HL-60 (cell line): ENCODE results near the gene ARID5B.

ENCODE experiments used
- DNase-seq, 2 experiments: peaks; one replicate each; pipeline ENCODE4 v3.0.0-alpha.2; 2010 to 2020; ENCODE audit warnings: low read depth in 1 of 2, low spot score in 1 of 2
- H3K27ac ChIP-seq: fragments of 250-450 bp; sonication (Bioruptor Pico); replicated peaks from 2 replicates; pipeline ENCODE4 v1.5.1; 2020; ENCODE audit warnings: mild to moderate bottlenecking, moderate library complexity
- H3K27me3 ChIP-seq: fragments of 250-450 bp; sonication (Bioruptor Pico); 2 replicates; pipeline ENCODE4 v1.5.1; 2021; ENCODE audit warnings: mild to moderate bottlenecking, moderate library complexity; ENCODE audit not compliant: insufficient read depth, poor library complexity, severe bottlenecking
- H3K4me3 ChIP-seq: replicated peaks from 2 replicates; pipeline ENCODE4 v1.5.1; 2011; ENCODE audit warnings: mild to moderate bottlenecking, control low read depth, low read length; ENCODE audit not compliant: insufficient read depth
- CTCF ChIP-seq: IDR thresholded peaks from one replicate; pipeline ENCODE4 v1.5.1; 2011; ENCODE audit warnings: low read length, control low read depth, inconsistent platforms; ENCODE audit not compliant: insufficient read depth
- GABPA ChIP-seq: IDR thresholded peaks from 2 replicates; pipeline ENCODE4 v1.6.1; 2012; ENCODE audit warnings: low read depth
- POLR2AphosphoS5 ChIP-seq: IDR thresholded peaks from 2 replicates; pipeline ENCODE4 v1.6.1; 2012; ENCODE audit warnings: low read depth
- REST ChIP-seq: IDR thresholded peaks from 2 replicates; pipeline ENCODE4 v1.6.1; 2012; ENCODE audit warnings: low read depth; ENCODE audit not compliant: insufficient replicate concordance
- SPI1 ChIP-seq: IDR thresholded peaks from 2 replicates; pipeline ENCODE4 v1.6.1; 2012; ENCODE audit warnings: low read depth, mild to moderate bottlenecking, borderline replicate concordance

Gene ARID5B

GRCh38 chr10:61869774-61870525 is 31.5 kb upstream of the ARID5B start:
- TF ChIP-seq GABPA (no peak), REST (no peak), POLR2AphosphoS5 (no peak), CTCF (no peak), SPI1 (no peak)
- Histone ChIP-seq H3K27ac (no peak overlapping the region), H3K4me3 (no peak overlapping the region), H3K27me3 (peaks cover 10% of the 10 kb centered on the region)
- DNase-seq, result no peak

GRCh38 chr10:61870526-61870895 is 31.0 kb upstream of the ARID5B start:
- no peak for TF ChIP-seq REST
- no peak for TF ChIP-seq CTCF
- TF ChIP-seq POLR2AphosphoS5, result no peak
- no peak for TF ChIP-seq GABPA
- no peak for TF ChIP-seq SPI1
- Histone ChIP-seq H3K4me3 (no peak overlapping the region), H3K27ac (no peak overlapping the region), H3K27me3 (peaks cover 10% of the 10 kb centered on the region)
- no peak for DNase-seq

- H3K27me3 ChIP-seq, result peaks cover 10% of the 10 kb centered on the region
- H3K4me3 ChIP-seq, result no peak overlapping the region
- no peak for DNase-seq
- H3K27ac ChIP-seq, result no peak overlapping the region
- 0 out of 2 replicates have a peak, but pooled peaks have one; percentile 3 for TF ChIP-seq SPI1
- no peak for TF ChIP-seq REST
- TF ChIP-seq POLR2AphosphoS5, result no peak
- TF ChIP-seq CTCF, result no peak
Observed at GRCh38 chr10:61871487-61871886, 30.0 kb upstream of the ARID5B start.
